Measurements from ENCODE around the gene IQCB1.
"Not testable (repeated sequence)": the region's sequence is repeated elsewhere in the genome, so short reads cannot be mapped to it uniquely, and the experiment has no call there.

IQCB1 gene, protein sequence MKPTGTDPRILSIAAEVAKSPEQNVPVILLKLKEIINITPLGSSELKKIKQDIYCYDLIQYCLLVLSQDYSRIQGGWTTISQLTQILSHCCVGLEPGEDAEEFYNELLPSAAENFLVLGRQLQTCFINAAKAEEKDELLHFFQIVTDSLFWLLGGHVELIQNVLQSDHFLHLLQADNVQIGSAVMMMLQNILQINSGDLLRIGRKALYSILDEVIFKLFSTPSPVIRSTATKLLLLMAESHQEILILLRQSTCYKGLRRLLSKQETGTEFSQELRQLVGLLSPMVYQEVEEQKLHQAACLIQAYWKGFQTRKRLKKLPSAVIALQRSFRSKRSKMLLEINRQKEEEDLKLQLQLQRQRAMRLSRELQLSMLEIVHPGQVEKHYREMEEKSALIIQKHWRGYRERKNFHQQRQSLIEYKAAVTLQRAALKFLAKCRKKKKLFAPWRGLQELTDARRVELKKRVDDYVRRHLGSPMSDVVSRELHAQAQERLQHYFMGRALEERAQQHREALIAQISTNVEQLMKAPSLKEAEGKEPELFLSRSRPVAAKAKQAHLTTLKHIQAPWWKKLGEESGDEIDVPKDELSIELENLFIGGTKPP

DNA sequence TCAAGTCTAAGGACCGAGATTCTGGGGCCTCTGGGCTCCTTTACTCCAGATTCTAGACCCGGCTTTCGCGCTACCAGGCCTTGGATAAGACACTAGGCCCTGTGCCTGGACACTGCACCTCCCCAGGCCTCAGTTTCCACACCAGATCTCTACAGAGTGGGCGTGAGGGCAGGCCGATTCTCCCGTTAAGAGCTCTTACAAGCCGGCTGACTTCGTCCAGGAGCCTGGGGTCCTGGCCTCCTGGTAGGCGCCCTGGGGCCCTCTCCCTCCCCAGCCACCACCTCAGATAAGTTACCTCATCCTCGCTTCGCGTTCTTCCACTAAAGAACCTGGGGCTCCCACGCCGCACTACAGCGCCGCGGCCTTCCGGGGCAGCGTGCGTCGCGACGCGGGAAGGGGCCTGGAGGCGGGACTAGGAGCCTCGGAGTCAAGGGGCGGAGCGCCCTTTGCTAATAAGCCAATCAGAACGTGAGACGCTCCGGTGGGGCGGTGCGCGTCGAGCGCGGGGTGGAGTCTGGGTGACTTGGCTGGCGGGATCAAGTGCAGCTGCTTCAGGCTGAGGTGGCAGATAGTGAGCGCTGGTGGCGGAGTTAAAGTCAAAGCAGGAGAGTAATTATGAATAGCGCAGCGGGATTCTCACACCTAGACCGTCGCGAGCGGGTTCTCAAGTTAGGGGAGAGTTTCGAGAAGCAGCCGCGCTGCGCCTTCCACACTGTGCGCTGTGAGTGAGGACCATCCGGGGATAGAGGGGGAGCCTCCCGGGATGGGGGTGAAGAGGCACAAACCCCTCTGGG lies at the start of gene IQCB1, which contains the start of gene EAF2:
Gene IQCB1, minus strand, starts transcription at position 390 of the 794 bp plus-strand sequence. CDS start 6,100 bp downstream, outside the sequence.
Gene EAF2, plus strand, starts transcription at position 539 of the 794 bp plus-strand sequence. Its CDS starts 77 bp downstream, at position 616.
- DNase-seq (ENCODE audit: low read depth in 2 of 2), result peak; percentile 81 to 84

DNA sequence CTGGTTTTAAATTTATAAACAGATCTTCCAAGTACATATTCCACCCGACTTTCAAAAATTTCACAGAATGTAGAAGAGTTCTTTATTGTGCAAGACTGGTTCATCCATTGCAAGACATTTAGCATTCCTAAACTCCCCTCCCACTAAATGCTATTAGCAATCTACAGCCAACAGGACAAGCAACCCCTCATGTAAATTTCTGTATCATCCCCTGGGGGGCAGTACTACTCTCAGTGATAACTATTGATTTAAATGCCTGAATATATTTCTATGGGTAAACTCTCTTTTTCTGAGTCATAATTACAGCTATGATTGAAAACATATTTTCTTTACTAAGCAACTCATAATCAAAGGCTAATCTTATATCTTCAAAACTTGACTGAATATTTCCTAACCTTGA lies 48.6 kb upstream of the IQCB1 start:
- peak in 1 of 2 experiments; percentile 2 for DNase-seq (ENCODE audit: low read depth in 2 of 2)

DNA sequence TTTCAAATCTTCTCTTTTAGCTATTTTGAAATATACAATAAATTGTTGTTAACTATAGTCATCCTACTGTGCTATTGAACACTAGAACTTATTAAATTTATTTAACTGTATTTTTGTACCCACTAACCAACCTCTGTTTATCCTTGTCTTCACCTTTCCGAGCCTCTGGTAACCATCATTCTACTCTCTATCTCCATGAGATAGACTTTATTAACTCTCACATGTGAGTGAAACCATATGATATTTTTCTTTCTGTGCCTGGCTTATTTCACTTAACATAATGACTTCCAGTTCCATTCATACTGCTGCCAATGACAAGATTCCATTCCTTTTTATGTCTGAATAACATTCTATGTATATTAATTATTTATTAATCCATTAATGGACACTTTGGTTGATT lies 43.6 kb upstream of the IQCB1 start:
- no peak for DNase-seq (ENCODE audit: low read depth in 2 of 2)

DNA sequence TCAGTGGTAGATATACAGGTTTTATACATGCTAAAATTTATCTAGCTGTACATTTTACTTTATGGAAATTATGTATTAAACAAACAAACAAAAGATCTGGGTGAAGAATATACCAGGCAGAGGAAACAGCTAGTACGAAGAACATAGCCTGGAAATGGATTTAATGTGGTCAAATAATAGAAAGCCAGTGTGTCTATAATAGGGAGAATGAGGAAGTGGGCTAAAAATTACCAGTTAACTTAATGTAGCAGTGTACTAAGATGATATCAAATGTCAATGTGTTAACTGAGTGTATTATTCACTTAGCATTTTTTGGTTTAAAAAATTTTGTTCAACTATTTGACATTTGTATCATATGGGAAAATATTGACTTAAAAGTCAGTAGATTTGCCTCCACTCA lies 36.6 kb upstream of the IQCB1 start:
- DNase-seq (ENCODE audit: low read depth in 2 of 2), result no peak

DNA sequence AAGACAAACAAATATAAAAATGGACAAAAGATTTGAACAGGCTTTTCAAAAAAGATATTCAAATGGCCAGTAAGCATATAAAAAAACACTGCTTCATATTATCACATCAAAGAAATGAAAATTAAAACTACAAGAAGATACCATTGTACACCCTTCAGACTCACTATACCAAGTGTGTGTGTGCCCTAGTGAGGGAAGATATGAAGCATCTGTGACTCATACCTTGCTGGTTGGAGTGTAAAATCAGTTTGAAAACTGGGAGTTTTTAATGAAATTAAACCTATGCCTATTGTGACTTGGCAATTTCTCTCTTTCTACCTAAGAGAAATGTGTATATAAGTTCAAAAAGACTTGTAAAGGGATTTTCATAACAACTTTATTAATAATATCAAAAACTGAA lies 35.9 kb upstream of the IQCB1 start:
- DNase-seq (ENCODE audit: low read depth in 2 of 2), result no peak

DNA sequence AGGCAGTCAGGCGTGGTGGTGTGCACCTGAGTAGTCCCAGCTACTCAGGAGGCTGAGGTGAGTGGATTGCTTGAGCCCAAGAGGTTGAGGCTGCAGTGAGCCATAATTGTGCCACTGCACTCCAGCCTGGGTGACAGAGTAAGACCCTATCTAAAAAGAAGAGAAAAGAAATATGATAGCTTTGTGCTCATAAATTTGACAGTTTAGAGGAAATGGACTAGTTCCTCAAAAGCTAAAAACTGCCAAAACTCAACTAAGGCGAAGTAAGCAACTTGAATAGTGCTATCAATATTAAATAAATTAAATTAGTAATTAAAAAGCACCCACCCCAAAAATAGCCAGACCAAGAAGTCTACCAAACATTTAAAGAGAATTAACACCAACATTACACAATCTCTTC lies 34.9 kb upstream of the IQCB1 start:
- DNase-seq (ENCODE audit: low read depth in 2 of 2), result no peak

DNA sequence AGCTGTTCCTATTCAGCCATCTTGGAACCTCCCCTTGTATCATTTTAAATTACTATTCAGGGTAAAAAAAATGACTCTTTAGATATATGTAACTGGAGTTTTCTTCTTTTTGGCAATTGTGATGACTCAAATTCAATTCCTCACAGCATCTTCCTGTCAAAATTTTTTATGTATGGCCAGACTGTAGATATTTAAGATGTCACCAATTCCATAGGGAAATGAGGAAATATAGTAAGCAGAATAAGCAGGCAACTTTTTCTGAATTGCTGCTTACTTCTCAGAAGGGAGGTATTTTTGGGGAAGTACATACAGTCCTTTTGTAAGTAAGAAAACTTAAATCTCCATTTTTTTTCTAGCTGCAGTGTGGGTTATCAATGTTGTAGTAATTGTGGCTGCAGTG lies 28.9 kb upstream of the IQCB1 start:
- DNase-seq (ENCODE audit: low read depth in 2 of 2), result no peak

DNA sequence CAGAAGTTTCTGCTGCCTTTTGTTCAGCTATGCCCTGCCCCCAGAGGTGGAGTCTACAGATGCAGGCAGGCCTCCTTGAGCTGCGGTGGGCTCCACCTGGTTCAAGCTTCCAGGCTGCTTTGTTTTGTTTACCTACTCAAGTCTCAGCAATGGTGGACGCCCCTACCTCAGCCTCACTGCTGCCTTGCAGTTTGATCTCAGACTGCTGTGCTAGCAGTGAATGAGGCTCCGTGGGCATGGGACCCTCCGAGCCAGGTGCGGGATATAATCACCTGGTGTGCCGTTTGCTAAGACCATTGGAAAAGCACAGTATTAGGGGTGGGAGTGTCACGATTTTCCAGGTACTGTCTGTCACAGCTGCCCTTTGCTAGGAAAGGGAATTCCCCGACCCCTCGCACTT lies 28.4 kb upstream of the IQCB1 start:
- not testable (repeated sequence) for DNase-seq (ENCODE audit: low read depth in 2 of 2)

DNA sequence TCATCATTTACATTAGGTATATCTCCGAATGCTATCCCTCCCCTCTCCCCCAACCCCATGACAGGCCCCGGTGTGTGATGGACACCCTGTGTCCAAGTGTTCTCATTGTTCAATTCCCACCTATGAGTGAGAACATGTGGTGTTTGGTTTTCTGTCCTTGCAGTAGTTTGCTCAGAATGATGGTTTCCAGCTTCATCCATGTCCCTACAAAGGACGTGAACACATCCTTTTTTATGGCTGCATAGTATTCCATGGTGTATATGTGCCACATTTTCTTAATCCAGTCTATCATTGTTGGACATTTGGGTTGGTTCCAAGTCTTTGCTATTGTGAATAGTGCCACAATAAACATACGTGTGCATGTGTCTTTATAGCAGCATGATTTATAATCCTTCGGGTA lies 22.9 kb upstream of the IQCB1 start:
- DNase-seq (ENCODE audit: low read depth in 2 of 2), result not testable (repeated sequence)

DNA sequence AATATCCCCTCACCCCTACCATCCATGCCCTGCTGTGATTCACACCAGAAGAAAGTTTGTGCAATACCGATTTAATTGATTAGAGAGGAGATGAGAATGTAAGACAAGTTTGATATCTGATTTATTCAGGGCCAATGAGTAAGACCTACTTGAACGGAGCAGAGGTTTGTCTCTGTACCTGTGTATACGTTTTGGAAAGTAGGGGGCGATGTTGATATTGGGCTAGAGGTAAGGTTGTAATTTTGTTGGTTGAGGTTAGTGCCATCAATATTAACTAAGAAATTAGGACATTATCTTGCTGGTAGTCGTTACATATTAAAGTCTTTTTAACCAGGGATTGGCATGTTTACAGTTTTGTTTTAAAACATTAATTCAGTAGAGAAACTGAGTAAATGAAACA lies 20.7 kb upstream of the IQCB1 start:
- DNase-seq (ENCODE audit: low read depth in 2 of 2), result no peak

DNA sequence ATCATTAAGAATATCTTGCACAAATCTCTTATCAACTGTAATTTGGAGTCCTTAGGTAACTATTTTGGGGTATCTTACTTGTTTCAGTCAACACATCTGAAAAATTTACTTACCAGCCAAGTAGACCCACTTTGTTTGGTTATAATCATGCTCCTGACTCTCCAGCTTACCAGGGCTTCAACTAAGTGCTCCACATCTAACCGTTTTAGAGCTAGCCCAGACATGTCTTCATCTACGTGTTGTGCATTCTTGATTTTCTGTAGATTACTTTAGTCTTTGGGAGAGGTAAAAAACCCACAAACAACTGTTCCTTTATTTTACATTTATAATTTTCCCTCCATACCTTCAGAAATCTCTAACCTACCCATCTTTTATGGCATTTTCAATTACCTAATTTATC lies 17.4 kb upstream of the IQCB1 start:
- no peak for DNase-seq (ENCODE audit: low read depth in 2 of 2)

DNA sequence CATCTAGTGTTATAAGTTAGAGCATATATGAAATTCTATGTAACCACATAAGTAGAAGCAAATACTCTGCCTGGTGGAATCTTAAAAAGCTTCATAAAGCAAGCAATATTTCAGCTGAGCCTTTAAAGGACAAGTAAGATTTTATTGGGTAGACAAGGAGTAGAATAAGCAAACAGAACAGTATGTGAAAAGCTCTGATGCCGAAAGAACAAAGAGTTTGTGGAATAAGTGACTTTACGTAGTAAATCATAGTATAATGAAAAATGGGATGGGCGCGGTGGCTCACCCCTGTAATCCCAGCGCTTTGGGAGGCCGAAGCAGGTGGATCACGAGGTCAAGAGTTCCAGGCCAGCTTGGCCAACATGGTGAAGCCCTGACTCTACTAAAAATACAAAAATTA lies 10.0 kb upstream of the IQCB1 start:
- no peak for DNase-seq (ENCODE audit: low read depth in 2 of 2)

DNA sequence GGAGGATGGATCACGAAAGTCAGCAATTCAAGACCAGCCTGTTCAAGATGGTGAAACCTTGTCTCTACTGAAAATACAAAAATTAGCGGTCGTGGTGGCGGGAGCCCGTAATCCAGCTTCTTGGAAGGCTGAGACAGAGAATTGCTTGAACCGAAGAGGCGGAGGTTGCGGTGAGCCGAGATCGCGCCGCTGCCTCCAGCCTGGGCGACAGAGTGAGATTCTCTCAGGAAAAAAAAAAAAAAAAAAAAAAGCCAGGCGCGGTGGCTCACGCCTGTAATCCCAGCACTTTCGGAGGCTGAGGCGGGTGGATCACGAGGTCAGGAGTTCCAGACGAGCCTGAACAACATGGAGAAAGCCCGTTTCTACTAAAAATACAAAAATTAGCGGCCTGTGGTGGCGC lies 5.1 kb upstream of the IQCB1 start:
- no peak for DNase-seq (ENCODE audit: low read depth in 2 of 2)

DNA sequence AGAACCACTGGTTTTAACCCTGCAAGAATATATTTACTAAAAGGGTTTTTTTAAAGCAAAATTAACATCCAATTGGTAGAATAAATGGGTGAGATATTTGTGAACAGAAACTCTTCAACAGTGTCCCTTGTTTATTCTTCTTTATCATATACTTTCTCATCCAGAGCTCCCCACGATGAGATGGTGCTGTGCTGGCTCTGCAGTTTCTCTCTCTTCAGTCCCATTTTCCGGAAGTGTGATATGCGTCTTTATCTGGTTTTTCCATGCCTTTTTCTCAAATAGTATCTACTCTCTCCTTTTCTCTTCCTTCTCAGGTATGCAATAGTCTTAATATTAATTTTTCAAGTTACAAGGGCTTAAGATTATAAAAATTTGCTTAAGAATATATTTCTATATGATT lies 1.6 kb upstream of the IQCB1 start:
- DNase-seq (ENCODE audit: low read depth in 2 of 2), result no peak

DNA sequence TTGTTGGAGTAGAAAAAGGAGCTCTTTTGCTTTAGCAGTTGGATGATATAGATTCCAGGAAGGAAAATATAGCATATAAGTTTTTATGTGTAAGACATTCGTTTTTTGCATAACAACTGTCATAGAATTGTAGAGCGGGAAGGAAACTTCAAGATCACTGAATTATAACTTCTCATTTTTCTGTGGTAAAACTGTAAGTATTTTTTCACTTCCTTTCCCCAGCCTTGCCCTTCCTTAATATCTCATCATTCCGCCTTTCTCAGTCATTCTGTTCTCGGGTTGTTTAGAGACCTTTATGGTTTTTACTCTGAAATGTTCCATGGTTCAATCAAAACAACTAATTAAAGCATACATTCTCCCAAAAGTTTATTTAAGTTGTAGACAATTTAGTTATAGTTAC lies 1.2 kb upstream of the IQCB1 start:
- no peak for DNase-seq (ENCODE audit: low read depth in 2 of 2)

DNA sequence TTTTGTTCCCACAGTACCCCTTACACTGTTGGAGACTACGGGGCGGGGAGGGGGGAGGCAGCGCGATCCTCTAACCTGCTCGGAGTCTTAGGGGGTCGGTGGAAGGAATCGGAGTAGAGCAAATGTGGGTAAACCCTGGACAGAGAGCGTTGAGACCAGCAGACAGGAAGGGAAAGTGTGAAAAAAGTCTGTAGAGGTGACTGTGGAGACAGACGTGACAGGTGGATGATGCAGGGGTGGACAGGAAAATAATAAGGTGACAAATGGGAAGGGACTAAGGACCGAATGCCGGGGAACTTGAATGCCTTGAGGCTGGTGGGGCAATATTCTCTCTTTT lies 573 bp upstream of the IQCB1 start:
- DNase-seq (ENCODE audit: low read depth in 2 of 2), result no peak

DNA sequence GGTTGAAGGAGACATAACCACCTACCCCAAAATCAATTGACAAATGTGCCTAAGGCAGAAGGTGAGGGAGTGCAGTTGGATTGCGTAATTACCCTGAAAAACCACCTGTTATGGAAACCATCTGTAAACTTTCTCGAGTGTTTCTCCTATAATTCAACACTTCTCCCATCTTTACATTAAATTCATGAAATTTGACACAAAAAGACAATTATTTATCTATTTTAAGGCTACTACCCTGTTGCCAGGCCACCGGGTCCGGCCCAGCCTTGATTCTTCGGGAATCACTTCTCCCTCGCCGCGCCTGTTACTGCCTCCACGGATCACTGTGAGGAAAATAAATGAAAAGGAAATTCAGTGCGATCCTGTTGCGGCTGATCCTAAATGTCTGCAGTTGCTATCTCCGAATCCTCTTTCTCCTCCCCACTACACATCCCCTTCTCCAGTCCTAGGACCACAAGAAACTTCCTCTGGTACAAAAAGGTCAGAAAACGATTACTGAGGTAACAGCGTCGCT lies 646 bp downstream of the IQCB1 start:
- no peak for DNase-seq (ENCODE audit: low read depth in 2 of 2)

DNA sequence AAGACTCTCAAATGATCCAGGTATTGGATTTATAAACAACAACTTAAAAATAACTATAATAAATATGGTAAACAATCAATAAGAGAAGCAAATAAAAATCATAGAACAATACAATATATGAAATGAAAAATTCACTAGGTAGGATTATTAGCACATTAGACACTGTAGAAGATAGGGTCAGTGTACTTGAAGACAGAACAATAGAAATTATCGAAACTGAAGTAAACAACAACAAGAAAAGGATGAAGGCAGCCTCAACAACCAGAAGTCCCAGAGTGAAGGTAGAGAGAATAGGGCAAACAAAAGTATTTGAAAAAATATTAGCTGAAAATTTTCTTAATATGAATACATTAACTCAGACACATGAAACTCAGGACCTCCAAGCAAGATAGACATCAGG lies 11.9 kb downstream of the IQCB1 start:
- DNase-seq (ENCODE audit: low read depth in 2 of 2), result no peak

DNA sequence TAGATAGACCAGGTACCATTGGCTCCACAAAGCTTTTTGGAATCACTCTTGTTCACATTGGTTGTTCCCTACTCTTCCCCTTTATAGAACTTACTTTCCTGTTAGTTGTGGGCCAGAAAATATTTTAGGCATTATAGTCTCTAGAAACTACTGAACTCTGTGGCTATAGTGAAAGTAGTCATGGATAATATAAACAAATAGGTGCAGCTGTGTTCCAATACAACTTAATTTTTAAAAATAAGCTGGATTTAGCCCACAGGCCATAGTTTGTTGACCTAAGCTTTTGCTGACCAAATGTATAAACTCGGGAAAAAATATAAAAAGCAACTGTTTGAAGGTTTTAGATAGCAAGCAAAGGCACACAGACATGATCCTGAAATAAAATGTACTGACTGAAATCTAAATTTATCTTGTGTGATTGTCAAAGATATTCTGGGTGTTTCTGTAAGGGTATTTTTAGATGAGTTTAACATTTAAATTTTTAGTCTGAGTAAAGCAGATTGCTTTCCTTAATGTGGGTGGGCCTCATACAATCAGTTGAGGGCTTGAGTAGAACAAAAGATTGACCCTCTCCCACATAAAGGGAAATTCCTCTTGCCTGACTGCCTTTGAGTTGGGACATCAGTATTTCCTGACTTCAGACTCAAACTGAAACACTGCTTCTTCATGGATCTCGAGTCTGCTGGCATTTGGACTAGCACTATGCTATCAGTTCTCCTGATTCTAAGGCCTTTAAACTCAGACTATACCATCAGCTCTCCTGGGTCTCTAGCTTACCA lies 13.2 kb downstream of the IQCB1 start:
- no peak for DNase-seq (ENCODE audit: low read depth in 2 of 2)

DNA sequence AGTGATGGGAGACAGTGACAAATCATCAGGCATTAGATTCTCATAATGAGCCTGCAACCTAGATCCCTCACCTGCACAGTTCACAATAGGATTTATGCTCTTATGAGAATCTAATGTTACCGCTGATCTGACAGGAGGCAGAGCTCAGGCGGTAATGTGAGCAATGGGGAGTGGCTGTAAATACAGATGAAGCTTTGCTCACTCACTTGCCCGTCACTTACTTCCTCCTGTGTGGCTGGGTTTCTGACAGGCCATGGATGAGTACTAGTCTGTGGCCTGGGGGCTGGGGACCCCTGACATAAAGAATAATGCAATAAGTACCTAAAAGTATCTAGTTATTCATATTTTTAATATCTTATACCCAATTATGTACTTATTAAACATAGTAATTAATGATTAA lies 15.6 kb downstream of the IQCB1 start:
- DNase-seq (ENCODE audit: low read depth in 2 of 2), result no peak

DNA sequence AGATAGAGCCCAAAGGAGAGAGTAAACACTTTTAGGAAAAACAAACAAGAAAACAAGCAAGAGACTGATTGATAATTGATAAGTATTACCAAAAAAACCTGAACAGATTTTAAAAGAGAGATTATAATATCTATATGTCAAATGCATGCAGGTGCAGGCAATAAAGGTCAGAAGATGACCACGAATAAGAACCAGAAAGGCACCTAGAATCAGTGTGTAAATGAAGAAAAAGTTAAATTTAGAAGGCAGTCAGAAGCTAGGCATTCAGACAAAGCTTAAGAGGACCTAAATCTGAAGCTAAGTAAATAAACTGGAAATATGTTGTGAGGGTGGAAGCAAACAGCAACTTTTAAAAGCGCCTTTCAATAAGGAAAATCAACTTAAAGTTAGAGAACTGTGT lies 16.3 kb downstream of the IQCB1 start:
- no peak for DNase-seq (ENCODE audit: low read depth in 2 of 2)

DNA sequence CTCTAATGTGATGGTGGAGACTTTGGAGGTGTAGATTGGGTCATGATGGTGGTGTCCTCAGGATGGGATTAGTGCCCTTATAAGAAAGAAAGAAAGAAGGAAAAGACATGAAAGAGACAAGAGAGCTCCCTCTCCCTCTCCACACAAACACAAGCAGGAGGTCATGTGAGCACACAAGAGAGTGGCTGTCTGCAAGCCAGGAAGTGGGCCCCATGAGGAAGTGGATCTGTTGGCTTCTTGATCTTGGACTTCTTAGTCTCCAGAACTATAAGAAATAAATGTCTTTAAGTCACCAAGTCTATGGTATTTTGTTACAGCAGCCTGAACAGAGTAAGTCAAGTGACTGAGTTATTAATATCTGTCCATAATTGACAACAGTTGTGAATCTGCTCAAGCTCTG lies 17.1 kb downstream of the IQCB1 start:
- no peak for DNase-seq (ENCODE audit: low read depth in 2 of 2)
